Urinary bladder (tissue), 4 donors: ENCODE results near the gene PRR23C. TPM values are rescaled to one million over a fixed set of nuclear protein-coding genes. Genes with fewer than 3 reads are reported as not detected.
"Not testable (repeated sequence)": the region's sequence is repeated elsewhere in the genome, so short reads cannot be mapped to it uniquely, and the experiment has no call there.

Source experiments
- DNase-seq: peaks from one replicate; pipeline ENCODE4 v3.0.0-alpha.2; 2015; ENCODE audit errors: extremely low spot score
- H3K27ac ChIP-seq: one replicate; pipeline ENCODE4 v1.5.1; 2013; ENCODE audit warnings: low read depth, mild to moderate bottlenecking, moderate library complexity
- H3K36me3 ChIP-seq: one replicate; pipeline ENCODE4 v1.6.1; 2013; ENCODE audit warnings: mild to moderate bottlenecking, moderate library complexity; ENCODE audit not compliant: insufficient read depth
- H3K4me1 ChIP-seq: one replicate; pipeline ENCODE4 v1.6.1; 2013; ENCODE audit warnings: mild to moderate bottlenecking, moderate library complexity; ENCODE audit not compliant: insufficient read depth
- H3K4me3 ChIP-seq: one replicate; pipeline ENCODE4 v1.5.1; 2013; ENCODE audit warnings: low read depth, low read length
- WGBS: extraction: QIAGEN DNeasy Blood & Tissue Kit; methylation state at CpG from one replicate; pipeline ENCODE4 v1.1.7; 2013; 5-methylcytosine and 5-hydroxymethylcytosine counted together
- polyA plus RNA-seq: library from polyadenylated mRNA; stranded (reverse); fragments of 200-250 nt; gene quantifications from one replicate; pipeline ENCODE4 v1.2.3, GENCODE V29; 2013
- total RNA-seq: library from RNA; depleted of rRNA; stranded (reverse); fragments of >200 nt; gene quantifications from one replicate; pipeline ENCODE4 v1.2.3, GENCODE V29; 2014
- donor health status: healthy with polysubstance abuse.
- donor health status: healthy.

PRR23C gene
- total RNA-seq (not detected), polyA plus RNA-seq (not detected)

GRCh38 chr3:139044366-139045210, at the start of gene PRR23C:
PRR23C (minus strand) TSS chr3:139044892; CDS start chr3:139044620, 272 bp downstream.
- DNase-seq: no peak
- WGBS: 41% methylated on average over 77 of the region's 77 CpGs
- H3K36me3 ChIP-seq: no peaks in the 10 kb centered on the region
- H3K4me1 ChIP-seq: no peaks in the 10 kb centered on the region
- H3K27ac ChIP-seq: no peak within 1 kb of the TSS
- H3K4me3 ChIP-seq: no peak within 1 kb of the TSS

GRCh38 chr3:139093840-139094239, 49.1 kb upstream of the PRR23C start:
- no peak overlapping the region for H3K4me3 ChIP-seq
- H3K36me3 ChIP-seq: no peaks in the 10 kb centered on the region
- 74% methylated on average over 1 of the region's 1 CpG for WGBS
- H3K27ac ChIP-seq: no peak overlapping the region
- no peaks in the 10 kb centered on the region for H3K4me1 ChIP-seq
- no peak for DNase-seq

- H3K4me3 ChIP-seq: no peak overlapping the region
- H3K27ac ChIP-seq: no peak overlapping the region
- H3K36me3 ChIP-seq: no peaks in the 10 kb centered on the region
- WGBS: 81% methylated on average over 8 of the region's 8 CpGs
- no peak for DNase-seq
- H3K4me1 ChIP-seq: no peaks in the 10 kb centered on the region
Observed at GRCh38 chr3:139088462-139089324, 44.0 kb upstream of the PRR23C start.

- WGBS: 69% methylated on average over 4 of the region's 4 CpGs
- no peaks in the 10 kb centered on the region for H3K4me1 ChIP-seq
- no peak overlapping the region for H3K4me3 ChIP-seq
Observed at GRCh38 chr3:139087621-139088020, 42.9 kb upstream of the PRR23C start.

GRCh38 chr3:139084176-139084575, 39.5 kb upstream of the PRR23C start:
- Histone ChIP-seq H3K27ac (no peak overlapping the region), H3K4me1 (no peaks in the 10 kb centered on the region), H3K4me3 (no peak overlapping the region), H3K36me3 (no peaks in the 10 kb centered on the region)
- no peak for DNase-seq

More at GRCh38 chr3:139087621-139088020, 42.9 kb upstream of the PRR23C start:
- Histone ChIP-seq H3K27ac (no peak overlapping the region), H3K36me3 (no peaks in the 10 kb centered on the region)
- no peak for DNase-seq

- no peak for DNase-seq
- WGBS: 84% methylated on average over 2 of the region's 2 CpGs
- no peaks in the 10 kb centered on the region for H3K4me1 ChIP-seq
- no peaks in the 10 kb centered on the region for H3K36me3 ChIP-seq
- H3K27ac ChIP-seq: no peak overlapping the region
- no peak overlapping the region for H3K4me3 ChIP-seq
Observed at GRCh38 chr3:139074565-139075115, 29.9 kb upstream of the PRR23C start.

GRCh38 chr3:139062918-139063317, 18.2 kb upstream of the PRR23C start:
- no peak for DNase-seq
- no peak overlapping the region for H3K4me3 ChIP-seq
- H3K36me3 ChIP-seq: no peaks in the 10 kb centered on the region
- no peak overlapping the region for H3K27ac ChIP-seq
- 29% methylated on average over 1 of the region's 1 CpG for WGBS
- H3K4me1 ChIP-seq: no peaks in the 10 kb centered on the region

- no peak overlapping the region for H3K4me3 ChIP-seq
Observed at GRCh38 chr3:139052802-139053600, 8.3 kb upstream of the PRR23C start.

GRCh38 chr3:139043554-139044365, 932 bp downstream of the PRR23C start:
- WGBS: 68% methylated on average over 50 of the region's 50 CpGs
- Histone ChIP-seq H3K27ac (no peak overlapping the region), H3K4me3 (no peak overlapping the region), H3K4me1 (no peaks in the 10 kb centered on the region), H3K36me3 (no peaks in the 10 kb centered on the region)
- DNase-seq: no peak

More at GRCh38 chr3:139052802-139053600, 8.3 kb upstream of the PRR23C start:
- Histone ChIP-seq H3K36me3 (no peaks in the 10 kb centered on the region), H3K4me1 (no peaks in the 10 kb centered on the region), H3K27ac (no peak overlapping the region)
- no peak for DNase-seq
- WGBS: 55% methylated on average over 2 of the region's 2 CpGs

GRCh38 chr3:139037478-139037877, 7.2 kb downstream of the PRR23C start:
- H3K36me3 ChIP-seq: no peaks in the 10 kb centered on the region
- WGBS: 76% methylated on average over 6 of the region's 6 CpGs
- no peak overlapping the region for H3K27ac ChIP-seq
- no peaks in the 10 kb centered on the region for H3K4me1 ChIP-seq
- DNase-seq: no peak
- no peak overlapping the region for H3K4me3 ChIP-seq

GRCh38 chr3:139032326-139033002, 12.2 kb downstream of the PRR23C start:
- no peak overlapping the region for H3K4me3 ChIP-seq
- no peak for DNase-seq
- H3K27ac ChIP-seq: no peak overlapping the region
- no peaks in the 10 kb centered on the region for H3K4me1 ChIP-seq
- 67% methylated on average over 2 of the region's 2 CpGs for WGBS
- no peaks in the 10 kb centered on the region for H3K36me3 ChIP-seq

- H3K4me3 ChIP-seq, DNase-seq, H3K4me1 ChIP-seq, H3K36me3 ChIP-seq, H3K27ac ChIP-seq: not testable (repeated sequence)
Observed at GRCh38 chr3:139030576-139030975, 14.1 kb downstream of the PRR23C start.
